K562 (cell line): ENCODE data around the gene DNMT3A.

ENCODE experiments used
- CHD2 ChIP-seq: IDR thresholded peaks from 2 replicates; pipeline ENCODE4 v1.6.1; 2011; ENCODE audit warnings: low read depth, low read length
- CTCF ChIP-seq, 3 experiments: IDR thresholded peaks in 2 of 3; conservative IDR thresholded peaks in 1 of 3; 2 replicates each; pipeline ENCODE4 v1.5.1; 2011 to 2012; ENCODE audit warnings: low read length in 3 of 3, mild to moderate bottlenecking in 3 of 3, control low read depth in 2 of 3, improper control_type of control experiment in 1 of 3, inconsistent platforms in 1 of 3, low read depth in 1 of 3, mixed read lengths in 1 of 3, moderate library complexity in 1 of 3; ENCODE audit not compliant: insufficient read depth in 2 of 3
- FOXK2 ChIP-seq, 2 experiments: fragments of 450-650 bp; IDR thresholded peaks in 1 of 2; conservative IDR thresholded peaks in 1 of 2; 2 replicates each; pipeline ENCODE4 v1.6.1; 2016; ENCODE audit warnings: low read depth in 2 of 2, mild to moderate bottlenecking in 1 of 2
- HEY1 ChIP-seq: fragments of 250-450 bp; sonication (Bioruptor Pico); IDR thresholded peaks from 2 replicates; pipeline ENCODE4 v1.5.0; 2020; ENCODE audit warnings: mild to moderate bottlenecking, moderate library complexity, borderline replicate concordance
- PHF21A ChIP-seq: fragments of 450-650 bp; IDR thresholded peaks from 2 replicates; pipeline ENCODE4 v1.6.1; 2017; ENCODE audit warnings: low read depth, borderline replicate concordance
- ZBTB7A ChIP-seq: IDR thresholded peaks from 2 replicates; pipeline ENCODE4 v1.6.1; 2011; ENCODE audit warnings: low read depth, mild to moderate bottlenecking, low read length, moderate library complexity, borderline replicate concordance; ENCODE audit not compliant: control insufficient read depth
- ZHX1 ChIP-seq: fragments of 150-350 bp; conservative IDR thresholded peaks from 2 replicates; pipeline ENCODE4 v1.6.1; 2014; ENCODE audit warnings: low read length
- ZNF384 ChIP-seq: IDR thresholded peaks from 2 replicates; pipeline ENCODE4 v1.6.1; 2012; ENCODE audit warnings: low read depth, low read length, improper control_type of control experiment
- ZNF57 ChIP-seq: fragments of 450-650 bp; formaldehyde crosslinking; IDR thresholded peaks from 2 replicates; pipeline ENCODE4 v1.4.0; 2020; ENCODE audit warnings: mild to moderate bottlenecking, moderate library complexity

- TF ChIP-seq ZNF384 (no peak), FOXK2 (conservative IDR thresholded peaks at IDR 0.05 in 1 of 2, IDR thresholded peaks at IDR 0.05 in 1 of 2; ENCODE audit: low read depth in 2 of 2) (no peak), CTCF (IDR thresholded peaks at IDR 0.05 in 2 of 3, conservative IDR thresholded peaks at IDR 0.05 in 1 of 3; ENCODE audit: insufficient read depth in 2 of 3, low read depth in 1 of 3, low read length in 3 of 3) (no peak), ZHX1 (no peak), HEY1 (no peak), CHD2 (no peak), ZNF57 (CRISPR knock-in tag) (no peak), ZBTB7A (no peak), PHF21A (no peak)
These were observed 14.4 kb upstream of the DNMT3A start for GRCh38 chr2:25356088-25356487.
